Measurements from ENCODE around the gene KIF15.
A peak's percentile ranks its signal among the peaks of the same experiment; 100 is the strongest.

Gene KIF15

DNA sequence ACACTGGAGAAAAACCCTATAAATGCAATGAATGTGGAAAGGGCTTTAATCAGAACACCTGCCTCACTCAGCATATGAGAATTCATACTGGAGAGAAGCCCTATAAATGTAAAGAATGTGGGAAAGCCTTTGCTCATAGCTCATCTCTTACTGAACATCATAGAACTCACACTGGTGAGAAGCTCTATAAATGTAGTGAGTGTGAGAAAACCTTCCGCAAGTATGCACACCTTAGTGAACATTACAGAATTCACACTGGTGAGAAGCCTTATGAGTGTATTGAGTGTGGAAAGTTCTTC lies 39.5 kb upstream of the KIF15 start:
- no peak overlapping the region for H3K4me3 ChIP-seq (ENCODE audit: low read depth, low read length)
- WGBS (ENCODE audit: extremely low coverage, insufficient coverage, insufficient read length) = no CpG with 5 or more reads among the region's 1 CpG

GRCh38 chr3:44729384-44729910 lies 32.1 kb upstream of the KIF15 start, which contains the start of gene ZNF501:
TSS of gene ZNF501 (plus strand) at chr3:44729635. CDS start at chr3:44734422, 4,787 bp downstream.
- peaks cover 15% of the 10 kb centered on the region for H3K9me3 ChIP-seq (ENCODE audit: insufficient read depth, low read depth, low read length)
- no peak within 1 kb of the TSS for H3K23ac ChIP-seq (ENCODE audit: low read length)
- peak within 1 kb of the TSS; percentile 58 for H4K12ac ChIP-seq (ENCODE audit: low read depth, low read length)
- no peaks in the 10 kb centered on the region for H3K27me3 ChIP-seq (ENCODE audit: insufficient read depth, low read length)
- peaks cover 2% of the 10 kb centered on the region for H3K79me1 ChIP-seq (ENCODE audit: low read length)
- no peak within 1 kb of the TSS for H2BK120ac ChIP-seq (ENCODE audit: insufficient read depth, low read length, poor library complexity)
- H4K8ac ChIP-seq (ENCODE audit: low read depth, low read length) = peak within 1 kb of the TSS; percentile 92
- no peak within 1 kb of the TSS for H3K4ac ChIP-seq (ENCODE audit: low read depth, low read length)
- H3K4me1 ChIP-seq (ENCODE audit: control insufficient read depth in 1 of 2, insufficient read depth in 2 of 2, low read length in 2 of 2) = no peaks in the 10 kb centered on the region
- no peak within 1 kb of the TSS for H2BK5ac ChIP-seq (ENCODE audit: low read depth, low read length, poor library complexity)
- H3K4me3 ChIP-seq (ENCODE audit: low read depth, low read length) = peak within 1 kb of the TSS; percentile 76
- H2AFZ ChIP-seq (ENCODE audit: insufficient read depth, low read length, poor library complexity) = peak within 1 kb of the TSS; percentile 93
- H3K18ac ChIP-seq (ENCODE audit: low read length) = no peak within 1 kb of the TSS
- H2AK5ac ChIP-seq (ENCODE audit: low read length) = no peak within 1 kb of the TSS
- no peaks in the 10 kb centered on the region for H3K79me2 ChIP-seq (ENCODE audit: control insufficient read depth, insufficient read depth, low read length, poor library complexity)
- H3K9ac ChIP-seq (ENCODE audit: low read length) = peak within 1 kb of the TSS; percentile 82
- DNase-seq = peak; percentile 91 to 96
- peak within 1 kb of the TSS; percentile 81 for H3K4me2 ChIP-seq (ENCODE audit: low read length)
- no peak within 1 kb of the TSS for H3K27ac ChIP-seq (ENCODE audit: low read depth, low read length)
- peak within 1 kb of the TSS; percentile 41 for H4K91ac ChIP-seq (ENCODE audit: low read depth, low read length)
- no peak within 1 kb of the TSS for H3K14ac ChIP-seq (ENCODE audit: low read length)
- WGBS (ENCODE audit: extremely low coverage, insufficient coverage, insufficient read length) = no CpG with 5 or more reads among the region's 46 CpGs
- H2BK12ac ChIP-seq (ENCODE audit: low read length) = no peak within 1 kb of the TSS
- no peaks in the 10 kb centered on the region for H3K36me3 ChIP-seq (ENCODE audit: control insufficient read depth in 1 of 2, insufficient read depth in 2 of 2, low read length in 2 of 2)

More for the DNA sequence above, 39.5 kb upstream of the KIF15 start:
- Histone ChIP-seq H3K18ac (ENCODE audit: low read length) (no peak overlapping the region), H2BK12ac (ENCODE audit: low read length) (no peak overlapping the region), H2AFZ (ENCODE audit: insufficient read depth, low read length, poor library complexity) (no peak overlapping the region), H4K91ac (ENCODE audit: low read depth, low read length) (no peak overlapping the region), H3K4me1 (ENCODE audit: control insufficient read depth in 1 of 2, insufficient read depth in 2 of 2, low read length in 2 of 2) (no peaks in the 10 kb centered on the region), H3K27me3 (ENCODE audit: insufficient read depth, low read length) (no peaks in the 10 kb centered on the region), H3K79me1 (ENCODE audit: low read length) (no peaks in the 10 kb centered on the region), H3K9ac (ENCODE audit: low read length) (no peak overlapping the region), H3K23ac (ENCODE audit: low read length) (no peak overlapping the region), H3K79me2 (ENCODE audit: control insufficient read depth, insufficient read depth, low read length, poor library complexity) (no peaks in the 10 kb centered on the region), H4K12ac (ENCODE audit: low read depth, low read length) (no peak overlapping the region), H2BK5ac (ENCODE audit: low read depth, low read length, poor library complexity) (no peak overlapping the region), H3K14ac (ENCODE audit: low read length) (no peak overlapping the region), H3K4me2 (ENCODE audit: low read length) (no peak overlapping the region), H2AK5ac (ENCODE audit: low read length) (no peak overlapping the region), H4K8ac (ENCODE audit: low read depth, low read length) (no peak overlapping the region), H3K9me3 (ENCODE audit: insufficient read depth, low read depth, low read length) (peaks cover 15% of the 10 kb centered on the region), H3K36me3 (ENCODE audit: control insufficient read depth in 1 of 2, insufficient read depth in 2 of 2, low read length in 2 of 2) (peaks cover 0 to 11% of the 10 kb centered on the region in 2 experiments), H3K27ac (ENCODE audit: low read depth, low read length) (no peak overlapping the region), H2BK120ac (ENCODE audit: insufficient read depth, low read length, poor library complexity) (no peak overlapping the region), H3K4ac (ENCODE audit: low read depth, low read length) (no peak overlapping the region)
- DNase-seq = no peak

GRCh38 chr3:44734646-44735168 lies 26.9 kb upstream of the KIF15 start:
- no peak overlapping the region for H3K14ac ChIP-seq (ENCODE audit: low read length)
- H3K36me3 ChIP-seq (ENCODE audit: control insufficient read depth in 1 of 2, insufficient read depth in 2 of 2, low read length in 2 of 2) = no peaks in the 10 kb centered on the region
- no peak overlapping the region for H3K4me3 ChIP-seq (ENCODE audit: low read depth, low read length)
- no peak overlapping the region for H3K9ac ChIP-seq (ENCODE audit: low read length)
- no peak overlapping the region for H3K18ac ChIP-seq (ENCODE audit: low read length)
- peaks cover 2% of the 10 kb centered on the region for H3K9me3 ChIP-seq (ENCODE audit: insufficient read depth, low read depth, low read length)
- H3K79me1 ChIP-seq (ENCODE audit: low read length) = no peaks in the 10 kb centered on the region
- H2AFZ ChIP-seq (ENCODE audit: insufficient read depth, low read length, poor library complexity) = no peak overlapping the region
- no peak overlapping the region for H2BK120ac ChIP-seq (ENCODE audit: insufficient read depth, low read length, poor library complexity)
- no peak for DNase-seq
- no peak overlapping the region for H3K27ac ChIP-seq (ENCODE audit: low read depth, low read length)
- H3K27me3 ChIP-seq (ENCODE audit: insufficient read depth, low read length) = no peaks in the 10 kb centered on the region
- H4K8ac ChIP-seq (ENCODE audit: low read depth, low read length) = no peak overlapping the region
- no peak overlapping the region for H3K4me2 ChIP-seq (ENCODE audit: low read length)
- H4K12ac ChIP-seq (ENCODE audit: low read depth, low read length) = no peak overlapping the region
- no peak overlapping the region for H3K23ac ChIP-seq (ENCODE audit: low read length)
- no peak overlapping the region for H2AK5ac ChIP-seq (ENCODE audit: low read length)
- H2BK12ac ChIP-seq (ENCODE audit: low read length) = no peak overlapping the region
- H3K79me2 ChIP-seq (ENCODE audit: control insufficient read depth, insufficient read depth, low read length, poor library complexity) = no peaks in the 10 kb centered on the region
- H3K4ac ChIP-seq (ENCODE audit: low read depth, low read length) = no peak overlapping the region
- no peaks in the 10 kb centered on the region for H3K4me1 ChIP-seq (ENCODE audit: control insufficient read depth in 1 of 2, insufficient read depth in 2 of 2, low read length in 2 of 2)
- H2BK5ac ChIP-seq (ENCODE audit: low read depth, low read length, poor library complexity) = no peak overlapping the region
- WGBS (ENCODE audit: extremely low coverage, insufficient coverage, insufficient read length) = no CpG with 5 or more reads among the region's 3 CpGs
- no peak overlapping the region for H4K91ac ChIP-seq (ENCODE audit: low read depth, low read length)

DNA sequence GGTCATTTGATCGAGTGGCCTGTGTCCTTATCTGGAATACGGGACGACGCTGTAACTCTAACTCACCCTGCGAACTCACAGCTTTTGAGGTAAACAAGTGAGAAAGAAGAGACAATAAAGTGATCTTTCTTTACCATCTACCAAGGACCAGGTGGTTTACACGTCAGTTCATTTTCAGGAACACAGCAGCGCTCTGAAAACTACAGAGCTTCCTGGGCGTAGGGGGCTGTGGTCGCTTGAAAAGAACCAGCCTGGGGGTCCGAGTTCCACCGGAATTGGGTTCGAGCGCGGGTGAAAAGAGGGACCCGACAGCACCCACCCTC lies 532 bp upstream of the KIF15 start:
- Histone ChIP-seq H2AFZ (ENCODE audit: insufficient read depth, low read length, poor library complexity) (peak overlapping the region; percentile 89), H2BK12ac (ENCODE audit: low read length) (no peak overlapping the region), H3K14ac (ENCODE audit: low read length) (peak overlapping the region; percentile 55), H2AK5ac (ENCODE audit: low read length) (peak overlapping the region; percentile 39), H3K79me2 (ENCODE audit: control insufficient read depth, insufficient read depth, low read length, poor library complexity) (peaks cover 9% of the 10 kb centered on the region), H4K8ac (ENCODE audit: low read depth, low read length) (peak overlapping the region; percentile 88), H3K4me3 (ENCODE audit: low read depth, low read length) (peak overlapping the region; percentile 85), H3K18ac (ENCODE audit: low read length) (peak overlapping the region; percentile 30), H2BK5ac (ENCODE audit: low read depth, low read length, poor library complexity) (peak overlapping the region; percentile 57), H3K27me3 (ENCODE audit: insufficient read depth, low read length) (no peaks in the 10 kb centered on the region), H3K36me3 (ENCODE audit: control insufficient read depth in 1 of 2, insufficient read depth in 2 of 2, low read length in 2 of 2) (peaks cover 7% of the 10 kb centered on the region in 2 experiments), H3K4me1 (ENCODE audit: control insufficient read depth in 1 of 2, insufficient read depth in 2 of 2, low read length in 2 of 2) (no peaks in the 10 kb centered on the region), H3K79me1 (ENCODE audit: low read length) (peaks cover 7% of the 10 kb centered on the region), H3K9me3 (ENCODE audit: insufficient read depth, low read depth, low read length) (peaks cover 2% of the 10 kb centered on the region), H3K27ac (ENCODE audit: low read depth, low read length) (no peak overlapping the region), H3K23ac (ENCODE audit: low read length) (no peak overlapping the region), H3K4ac (ENCODE audit: low read depth, low read length) (peak overlapping the region; percentile 69), H4K91ac (ENCODE audit: low read depth, low read length) (peak overlapping the region; percentile 64), H3K4me2 (ENCODE audit: low read length) (peak overlapping the region; percentile 87), H3K9ac (ENCODE audit: low read length) (peak overlapping the region; percentile 83), H4K12ac (ENCODE audit: low read depth, low read length) (peak overlapping the region; percentile 71), H2BK120ac (ENCODE audit: insufficient read depth, low read length, poor library complexity) (peak overlapping the region; percentile 49)
- DNase-seq = no peak
- no CpG with 5 or more reads among the region's 15 CpGs for WGBS (ENCODE audit: extremely low coverage, insufficient coverage, insufficient read length)
